H9 (cell line): ENCODE results near the gene SULF2. TPM values are rescaled to one million over a fixed set of nuclear protein-coding genes. Genes with fewer than 3 reads are reported as not detected.

Experiments
- DNase-seq: peaks from one replicate; pipeline ENCODE4 v3.0.0-alpha.2; 2017
- H2AFZ ChIP-seq: one replicate; pipeline ENCODE4 v1.6.1; 2013; ENCODE audit warnings: mild to moderate bottlenecking, low read length, control low read depth, moderate library complexity
- H2AK5ac ChIP-seq: 2 replicates; pipeline ENCODE4 v1.6.1; 2013; ENCODE audit warnings: low read length, control low read depth, mixed read lengths; ENCODE audit not compliant: insufficient read length
- H2BK120ac ChIP-seq: one replicate; pipeline ENCODE4 v1.6.1; 2013; ENCODE audit warnings: low read depth, mild to moderate bottlenecking, low read length, control low read depth, inconsistent platforms; ENCODE audit not compliant: poor library complexity, severe bottlenecking
- H2BK12ac ChIP-seq: 2 replicates; pipeline ENCODE4 v1.6.1; 2013; ENCODE audit warnings: low read length, control low read depth, mixed read lengths, low read depth; ENCODE audit not compliant: insufficient read length
- H2BK15ac ChIP-seq: 2 replicates; pipeline ENCODE4 v1.6.1; 2013; ENCODE audit warnings: low read depth, low read length, control low read depth
- H2BK20ac ChIP-seq: one replicate; pipeline ENCODE4 v1.6.1; 2013; ENCODE audit warnings: low read depth, mild to moderate bottlenecking, low read length, control low read depth, inconsistent platforms; ENCODE audit not compliant: poor library complexity, severe bottlenecking
- H2BK5ac ChIP-seq: 2 replicates; pipeline ENCODE4 v1.6.1; 2013; ENCODE audit warnings: low read length, control low read depth, mixed read lengths; ENCODE audit not compliant: insufficient read length
- H3K14ac ChIP-seq: 2 replicates; pipeline ENCODE4 v1.6.1; 2013; ENCODE audit warnings: low read length, control low read depth; ENCODE audit not compliant: insufficient read depth
- H3K18ac ChIP-seq: 2 replicates; pipeline ENCODE4 v1.6.1; 2013; ENCODE audit warnings: low read depth, mild to moderate bottlenecking, mixed read lengths, low read length, control low read depth; ENCODE audit not compliant: insufficient read length
- H3K23ac ChIP-seq: 2 replicates; pipeline ENCODE4 v1.6.1; 2013; ENCODE audit warnings: low read length, control low read depth, mixed read lengths, low read depth; ENCODE audit not compliant: insufficient read length
- H3K23me2 ChIP-seq: 2 replicates; pipeline ENCODE4 v1.6.1; 2013; ENCODE audit warnings: low read depth, mild to moderate bottlenecking, mixed read lengths, low read length, control low read depth; ENCODE audit not compliant: insufficient read length, poor library complexity, severe bottlenecking
- H3K27ac ChIP-seq: 2 replicates; pipeline ENCODE4 v1.5.1; 2013; ENCODE audit warnings: low read length, control low read depth, mixed read lengths, low read depth; ENCODE audit not compliant: insufficient read length
- H3K27me3 ChIP-seq: 2 replicates; pipeline ENCODE4 v1.6.1; 2013; ENCODE audit warnings: low read length, control low read depth, inconsistent platforms; ENCODE audit not compliant: insufficient read depth
- H3K4ac ChIP-seq: 2 replicates; pipeline ENCODE4 v1.6.1; 2013; ENCODE audit warnings: low read depth, mild to moderate bottlenecking, control low read depth, inconsistent platforms, low read length, moderate library complexity
- H3K4me1 ChIP-seq: 2 replicates; pipeline ENCODE4 v1.6.1; 2013; ENCODE audit warnings: low read length, control low read depth, inconsistent platforms; ENCODE audit not compliant: insufficient read depth
- H3K4me2 ChIP-seq: 2 replicates; pipeline ENCODE4 v1.6.1; 2013; ENCODE audit warnings: low read length, control low read depth, mixed read lengths; ENCODE audit not compliant: insufficient read length, insufficient read depth
- H3K56ac ChIP-seq: 2 replicates; pipeline ENCODE4 v1.6.1; 2013; ENCODE audit warnings: low read depth, mild to moderate bottlenecking, mixed read lengths, low read length, control low read depth; ENCODE audit not compliant: insufficient read length
- H3K79me1 ChIP-seq: 2 replicates; pipeline ENCODE4 v1.6.1; 2013; ENCODE audit warnings: low read depth, mild to moderate bottlenecking, moderate library complexity, low read length, control low read depth, inconsistent platforms; ENCODE audit not compliant: insufficient read depth, poor library complexity, severe bottlenecking
- H3K79me2 ChIP-seq: 2 replicates; pipeline ENCODE4 v1.6.1; 2013; ENCODE audit warnings: low read length, control low read depth, inconsistent platforms; ENCODE audit not compliant: insufficient read depth
- H3K9ac ChIP-seq: 2 replicates; pipeline ENCODE4 v1.6.1; 2013; ENCODE audit warnings: low read length, control low read depth, mixed read lengths; ENCODE audit not compliant: insufficient read length; ENCODE audit errors: extremely low read depth
- H3K9me3 ChIP-seq: one replicate; pipeline ENCODE4 v1.6.1; 2013; ENCODE audit warnings: low read depth, low read length, inconsistent platforms; ENCODE audit not compliant: control insufficient read depth
- H3T11ph ChIP-seq: one replicate; pipeline ENCODE4 v1.6.1; 2013; ENCODE audit warnings: mild to moderate bottlenecking, low read length, control low read depth, inconsistent platforms
- H4K20me1 ChIP-seq: one replicate; pipeline ENCODE4 v1.6.1; 2013; ENCODE audit not compliant: control insufficient read depth, insufficient read length, insufficient read depth
- H4K5ac ChIP-seq: 2 replicates; pipeline ENCODE4 v1.6.1; 2013; ENCODE audit warnings: low read depth, mild to moderate bottlenecking, mixed read lengths, low read length, control low read depth; ENCODE audit not compliant: insufficient read length
- H4K8ac ChIP-seq: replicated peaks from 2 replicates; pipeline ENCODE4 v1.6.1; 2013; ENCODE audit warnings: low read length, control low read depth, mixed read lengths, low read depth; ENCODE audit not compliant: insufficient read length
- H4K91ac ChIP-seq: 2 replicates; pipeline ENCODE4 v1.6.1; 2013; ENCODE audit warnings: low read depth, mild to moderate bottlenecking, moderate library complexity, mixed read lengths, low read length, control low read depth; ENCODE audit not compliant: insufficient read length
- H3K27ac Mint-ChIP-seq, 3 experiments: 2 replicates in 2 of 3; 3 replicates in 1 of 3; pipeline ENCODE4 v1.8.0; 2020 to 2021; ENCODE audit warnings: mixed read lengths in 3 of 3, mild to moderate bottlenecking in 1 of 3, moderate library complexity in 1 of 3
- H3K27me3 Mint-ChIP-seq: 2 replicates; pipeline ENCODE4 v1.8.0; 2021; ENCODE audit warnings: low read depth, mild to moderate bottlenecking, moderate library complexity, mixed read lengths
- H3K36me3 Mint-ChIP-seq, 3 experiments: 2 replicates in 2 of 3; 3 replicates in 1 of 3; pipeline ENCODE4 v1.8.0; 2020 to 2021; ENCODE audit warnings: low read depth in 3 of 3, mixed read lengths in 3 of 3; ENCODE audit not compliant: insufficient read depth in 1 of 3
- H3K4me1 Mint-ChIP-seq, 2 experiments: 2 replicates each; pipeline ENCODE4 v1.8.0; 2020; ENCODE audit warnings: mixed read lengths in 2 of 2
- H3K4me3 Mint-ChIP-seq, 2 experiments: 2 replicates in 1 of 2; 3 replicates in 1 of 2; pipeline ENCODE4 v1.8.0; 2020 to 2021; ENCODE audit warnings: mild to moderate bottlenecking in 2 of 2, mixed read lengths in 2 of 2, moderate library complexity in 1 of 2
- H3K9me3 Mint-ChIP-seq, 2 experiments: 2 replicates in 1 of 2; 3 replicates in 1 of 2; pipeline ENCODE4 v1.8.0; 2020; ENCODE audit warnings: mild to moderate bottlenecking in 2 of 2, mixed read lengths in 2 of 2, moderate library complexity in 1 of 2
- CTCF ChIP-seq: fragments of 200-600 bp; sonication (generic); conservative IDR thresholded peaks from 3 replicates; pipeline ENCODE4 v1.8.0; 2021; ENCODE audit warnings: antibody characterized with exemption, mild to moderate bottlenecking
- WGBS: extraction: QIAGEN DNeasy Blood & Tissue Kit; methylation state at CpG from one replicate; pipeline ENCODE4 v1.1.7; 2013; ENCODE audit warnings: missing lambda C conversion rate, low lambda C conversion rate, mixed read lengths; ENCODE audit not compliant: insufficient read length; ENCODE audit errors: extremely low coverage; 5-methylcytosine and 5-hydroxymethylcytosine counted together
- total RNA-seq: library from RNA; stranded (reverse); gene quantifications from 2 replicates; pipeline ENCODE4 v1.2.1, GENCODE V29; 2021

The SULF2 gene
- total RNA-seq, 1 experiment from 2014 or later, result 31.2 TPM

GRCh38 chr20:47720636-47721427, 64.4 kb downstream of the SULF2 start:
- H3K4ac ChIP-seq, result no peak overlapping the region
- Mint-ChIP-seq H3K27ac (peak overlapping the region in 1 of 3 experiments; percentile 45; a peak in 2 of 7 replicates), H3K27me3 (no peaks in the 10 kb centered on the region; the same call in 1 of the 2 replicates)

More at GRCh38 chr20:47720636-47721427, 64.4 kb downstream of the SULF2 start:
- H2AFZ ChIP-seq, result no peak overlapping the region
- no peak overlapping the region for H3K27ac ChIP-seq
- H2AK5ac ChIP-seq, result no peak overlapping the region
- H3K23ac ChIP-seq, result no peak overlapping the region
- no peaks in the 10 kb centered on the region for H3K23me2 ChIP-seq
- no peak overlapping the region for H3K9ac ChIP-seq
- H4K8ac ChIP-seq, result no peak overlapping the region
- no peak overlapping the region for H3K56ac ChIP-seq
- WGBS, result no CpG with 5 or more reads among the region's 7 CpGs
- no peaks in the 10 kb centered on the region for H3K79me1 ChIP-seq
- H3K18ac ChIP-seq, result no peak overlapping the region
- no peak overlapping the region for H2BK5ac ChIP-seq
- Mint-ChIP-seq H3K4me3 (no peak overlapping the region), H3K9me3 (peaks cover 6 to 8% of the 10 kb centered on the region in 2 experiments), H3K4me1 (peaks cover 9 to 14% of the 10 kb centered on the region in 2 experiments), H3K36me3 (peaks cover 4 to 10% (median 8%) of the 10 kb centered on the region in 3 experiments; a peak in 6 of 7 replicates)
- H3K14ac ChIP-seq, result no peak overlapping the region
- TF ChIP-seq CTCF, result no peak
- H4K5ac ChIP-seq, result no peak overlapping the region
- H3K4me2 ChIP-seq, result no peak overlapping the region
- H3K9me3 ChIP-seq, result no peaks in the 10 kb centered on the region
- H4K91ac ChIP-seq, result no peak overlapping the region
- no peaks in the 10 kb centered on the region for H3K79me2 ChIP-seq
- no peak overlapping the region for H2BK20ac ChIP-seq
- no peak overlapping the region for H2BK120ac ChIP-seq
- H3T11ph ChIP-seq, result no peak overlapping the region
- H2BK12ac ChIP-seq, result no peak overlapping the region
- no peak for DNase-seq
- H2BK15ac ChIP-seq, result no peak overlapping the region
- no peaks in the 10 kb centered on the region; the same call in 1 of the 2 replicates for H3K4me1 ChIP-seq
- no peaks in the 10 kb centered on the region for H4K20me1 ChIP-seq
- H3K27me3 ChIP-seq, result no peaks in the 10 kb centered on the region
